COLO829 (cell line): ENCODE data around the gene NOS1AP.
"Not testable (repeated sequence)": the region's sequence is repeated elsewhere in the genome, so short reads cannot be mapped to it uniquely, and the experiment has no call there.

Experiments
- DNase-seq: peaks from one replicate; pipeline ENCODE4 v3.0.0; 2012; ENCODE audit warnings: low spot score

The NOS1AP gene

DNA sequence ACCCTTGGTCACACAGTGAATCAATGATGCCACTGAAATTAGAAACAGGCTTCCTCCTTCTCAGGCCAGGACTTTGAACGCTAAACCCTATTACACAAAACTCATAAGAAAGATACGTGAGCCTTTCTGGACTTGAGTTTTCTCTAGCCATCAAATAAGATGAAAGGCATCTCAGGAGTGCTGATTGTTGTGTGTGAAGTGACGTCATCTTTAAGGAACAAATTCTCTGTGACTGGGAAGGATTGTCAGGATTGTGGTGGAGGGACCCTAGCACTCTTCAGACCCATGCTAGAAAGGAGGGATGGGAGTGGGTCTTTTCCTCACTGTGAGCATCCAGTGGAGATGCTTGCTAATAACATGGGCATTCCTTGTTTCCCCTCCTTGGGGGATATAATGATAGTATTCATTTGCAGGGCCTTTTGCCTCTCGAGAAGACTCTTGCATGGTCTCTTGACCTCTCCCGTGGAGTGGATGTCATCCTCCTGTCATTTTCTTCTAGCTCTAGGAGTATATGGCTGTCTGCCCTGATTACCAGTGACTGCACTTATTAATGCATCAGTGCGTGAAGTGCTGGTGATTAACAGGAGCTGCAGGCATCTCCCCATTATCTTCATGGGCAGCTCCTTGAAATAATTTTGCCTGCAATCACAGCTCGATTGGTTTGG, 267.3 kb downstream of the NOS1AP start:
- no peak for DNase-seq

DNA sequence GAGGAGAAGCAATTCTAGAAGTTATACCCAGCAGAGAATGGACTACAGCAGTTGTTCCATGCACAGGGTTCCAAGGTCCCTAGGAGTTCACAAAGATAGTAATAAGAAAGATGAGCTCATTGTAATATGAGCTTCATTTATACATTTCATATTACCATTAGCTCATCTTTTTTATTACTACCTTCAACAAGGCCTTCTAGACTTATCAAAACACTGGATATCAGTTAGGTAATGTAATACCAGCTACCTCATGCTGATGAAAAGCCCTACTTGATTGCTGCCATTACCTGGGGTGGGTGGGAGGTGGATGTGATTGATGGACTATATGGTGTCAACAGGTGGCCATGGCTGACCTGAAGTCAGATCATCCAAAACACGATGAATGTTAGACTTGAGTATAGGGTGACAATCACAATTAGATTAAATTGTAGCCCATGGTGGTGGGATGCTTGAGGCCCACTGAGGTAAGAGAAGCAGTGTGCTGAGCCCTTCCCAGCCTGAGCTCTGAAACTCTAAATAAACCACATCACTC, 273.0 kb downstream of the NOS1AP start:
- DNase-seq, result no peak

DNA sequence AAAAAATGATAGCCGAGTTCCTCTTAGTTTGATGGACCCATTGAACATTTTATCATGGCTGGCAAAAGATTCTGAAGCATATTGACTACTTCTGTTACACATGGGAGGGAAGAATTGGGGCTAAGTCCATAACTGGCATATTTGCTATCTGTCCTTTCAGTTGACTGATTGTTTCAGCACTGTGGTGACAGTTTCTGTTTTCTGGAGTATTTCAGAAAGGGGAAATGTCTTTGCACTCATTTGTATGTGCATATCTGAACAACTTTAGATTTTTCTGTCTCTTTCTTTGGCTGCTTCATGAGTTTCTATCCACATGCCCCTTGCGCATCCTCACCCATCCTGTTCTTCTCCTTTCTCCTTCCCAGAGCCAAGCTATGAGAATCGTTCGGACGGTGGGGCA, 274.0 kb downstream of the NOS1AP start:
- no peak for DNase-seq

DNA sequence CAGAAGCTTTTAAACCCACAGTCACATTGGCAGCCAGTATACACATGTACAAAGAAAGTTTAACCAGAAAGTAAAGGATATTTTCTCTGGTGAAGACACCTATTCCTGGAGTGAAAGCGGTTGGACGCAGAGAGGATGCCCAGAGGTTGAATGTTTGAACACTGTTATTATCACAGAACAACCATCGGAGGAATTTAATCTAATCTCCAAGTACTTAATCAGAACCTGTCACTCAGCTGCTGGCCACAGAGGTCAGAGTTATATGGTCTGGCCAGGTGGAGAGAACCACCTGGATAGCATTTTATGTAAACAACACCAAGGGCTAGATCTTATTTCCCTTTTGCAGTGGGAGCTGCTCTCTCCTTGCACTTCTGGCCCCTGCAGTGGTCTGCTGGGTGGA, 277.8 kb downstream of the NOS1AP start:
- no peak for DNase-seq

DNA sequence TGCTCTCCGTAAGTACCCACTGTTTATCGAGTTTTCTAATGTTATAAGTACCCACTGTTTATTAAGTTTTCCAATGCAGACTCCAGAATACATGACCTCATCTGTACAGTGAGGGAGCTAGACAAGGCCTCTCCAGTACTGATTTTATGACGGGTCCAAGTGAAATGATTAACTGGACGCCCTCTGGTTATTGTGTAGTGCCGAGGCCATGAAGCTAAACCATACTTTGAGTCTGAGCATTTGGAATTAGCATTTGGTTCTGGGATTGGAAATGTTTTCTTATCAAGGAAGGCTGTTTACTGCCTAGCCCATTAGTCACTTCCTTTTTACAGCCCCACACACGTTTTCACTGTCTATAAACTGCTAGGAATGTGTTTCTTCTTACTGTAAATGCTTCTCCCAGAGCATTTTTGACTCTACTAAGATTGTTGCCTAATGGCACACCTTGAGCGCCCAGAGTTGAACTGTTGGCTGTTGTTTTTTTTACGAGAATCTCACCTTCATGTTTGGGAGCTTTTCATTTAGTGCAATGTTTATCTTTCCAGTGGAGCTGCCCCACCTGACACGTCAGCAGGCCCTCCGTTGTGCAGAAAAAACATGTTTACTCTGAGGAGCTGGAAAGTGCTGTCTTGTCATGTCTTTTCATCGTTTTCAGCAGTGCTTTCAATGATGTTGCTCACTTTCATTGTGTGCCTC, 280.3 kb downstream of the NOS1AP start:
- peak; percentile 91 for DNase-seq

DNA sequence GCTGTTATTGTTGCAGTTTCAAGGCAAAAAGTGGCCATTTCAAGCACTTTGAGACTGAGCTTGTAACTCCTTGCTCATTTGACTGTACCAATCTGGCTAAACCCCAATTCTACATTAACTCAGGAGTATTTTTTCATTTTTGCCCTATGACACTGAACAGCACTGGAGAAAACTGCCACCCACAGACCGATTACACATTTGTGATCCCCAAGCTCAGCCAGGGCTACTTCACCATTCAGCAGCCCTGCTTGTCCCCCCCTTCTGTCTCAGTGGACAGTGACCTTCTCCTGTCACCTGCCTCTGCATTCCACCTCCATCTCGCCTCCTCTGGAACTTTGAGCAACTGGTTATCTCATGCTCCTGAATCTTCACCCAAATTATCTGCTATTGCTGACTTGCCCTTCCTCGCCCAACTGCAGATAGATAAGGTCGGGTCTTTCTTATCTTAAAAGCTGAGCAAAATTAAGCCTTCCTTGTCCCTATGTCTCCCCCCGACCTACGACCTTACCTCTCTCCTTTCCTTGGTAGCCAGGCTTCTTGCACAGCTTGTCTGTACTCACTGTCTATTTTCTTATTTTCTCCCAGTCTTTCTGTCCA, 281.9 kb downstream of the NOS1AP start:
- DNase-seq, result no peak

DNA sequence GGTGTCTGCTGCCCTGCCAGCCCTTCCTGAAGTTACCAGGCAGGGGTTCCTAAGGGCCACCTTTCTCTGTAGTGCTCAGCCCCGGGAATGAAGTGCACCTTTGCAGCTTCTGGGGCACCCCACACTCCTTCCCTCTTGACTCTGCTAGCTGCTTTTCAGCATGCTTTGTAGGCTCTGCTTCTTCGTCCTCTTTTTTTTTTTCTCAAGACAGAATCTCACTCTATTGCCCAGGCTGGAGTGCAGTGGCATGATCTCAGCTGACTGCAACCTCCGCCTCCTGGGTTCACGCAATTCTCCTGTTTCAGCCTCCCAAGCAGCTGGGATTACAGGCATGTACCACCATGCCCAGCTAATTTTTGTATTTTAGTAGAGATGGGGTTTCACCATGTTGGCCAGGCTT, 282.4 kb downstream of the NOS1AP start:
- not testable (repeated sequence) for DNase-seq

DNA sequence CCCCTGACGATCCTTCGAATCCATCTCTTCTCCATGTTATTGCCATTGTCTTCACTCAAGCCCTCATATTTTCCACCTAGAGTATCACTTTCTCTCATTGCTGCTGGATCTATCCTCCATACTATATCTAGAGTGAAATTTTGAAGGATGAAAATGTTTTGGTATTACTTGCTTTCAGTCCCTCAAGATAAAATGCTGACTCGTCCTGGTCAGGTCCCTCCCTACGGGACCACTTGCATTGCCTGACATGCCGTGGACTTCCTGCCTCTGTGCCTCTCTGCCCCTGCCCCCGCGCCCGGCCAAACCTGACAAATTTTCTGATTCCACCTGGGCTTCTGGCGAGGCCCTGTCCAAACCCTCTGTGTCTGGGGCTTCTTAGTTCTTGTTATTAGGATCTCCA, 283.6 kb downstream of the NOS1AP start:
- no peak for DNase-seq

DNA sequence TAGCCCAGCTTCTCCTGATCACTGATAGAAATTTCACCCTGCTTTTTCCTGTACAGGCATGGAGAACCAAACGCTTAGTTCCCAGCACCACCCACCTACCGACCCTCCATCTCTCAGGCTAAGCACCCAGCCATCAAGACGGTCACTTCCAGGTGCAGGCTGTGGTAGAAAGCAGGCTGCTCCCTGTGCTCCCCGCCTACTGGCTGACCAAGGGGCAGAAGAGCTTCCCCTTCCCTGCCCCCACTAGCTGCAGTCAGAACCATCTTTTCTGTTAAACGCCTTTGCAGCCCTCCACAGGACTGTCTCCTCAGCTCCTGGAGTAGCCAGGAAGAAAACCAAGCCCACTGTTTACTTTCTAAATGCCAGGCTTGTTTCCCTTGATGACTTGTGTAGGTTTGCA, 284.2 kb downstream of the NOS1AP start:
- no peak for DNase-seq

DNA sequence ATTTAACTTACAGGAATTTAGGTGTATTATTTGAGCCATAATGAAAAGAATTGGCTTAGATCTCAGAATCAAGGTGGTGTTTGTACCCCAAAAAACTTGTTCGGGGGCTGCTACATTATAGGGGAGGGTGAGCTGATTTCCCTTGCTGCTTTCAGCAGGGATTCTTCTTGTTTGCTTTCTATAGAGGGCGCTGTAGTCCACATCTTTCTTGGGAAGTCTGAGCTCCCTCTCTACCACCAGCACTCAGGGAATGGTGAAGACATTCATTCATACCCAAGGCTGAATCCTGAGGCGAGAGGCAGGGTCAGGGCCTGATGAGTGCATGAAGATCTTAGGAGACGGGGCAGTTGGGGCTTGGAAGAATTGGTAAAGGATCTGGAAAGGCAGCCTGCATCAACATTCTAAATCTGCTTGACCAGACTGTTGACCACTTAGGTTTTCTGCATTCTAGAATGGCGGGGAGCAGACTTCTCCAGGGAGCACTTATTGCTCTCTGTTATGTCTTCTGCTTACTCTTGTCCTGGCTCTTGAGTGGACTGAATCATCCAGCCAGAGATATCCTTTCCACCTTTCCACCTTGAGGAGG, 288.3 kb downstream of the NOS1AP start:
- DNase-seq, result no peak

DNA sequence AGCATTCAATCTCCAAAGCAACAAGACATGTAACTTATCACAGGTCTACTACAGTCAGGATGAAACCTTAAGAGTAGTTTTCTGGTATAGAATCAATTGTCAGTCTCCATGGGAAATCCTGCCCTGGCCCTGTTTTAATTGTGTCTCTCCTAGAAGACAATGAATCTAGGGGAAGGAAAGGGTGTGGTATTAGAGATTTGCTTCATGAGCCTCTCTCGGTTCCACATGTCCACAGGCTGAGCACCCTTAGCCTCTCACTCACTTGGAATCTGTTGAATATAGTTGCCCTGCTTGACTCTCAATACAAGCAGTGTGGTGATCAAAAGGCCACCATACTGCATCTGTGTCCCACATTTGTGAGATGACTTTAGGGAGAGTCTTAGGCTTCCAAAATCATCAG, 289.4 kb downstream of the NOS1AP start:
- no peak for DNase-seq

DNA sequence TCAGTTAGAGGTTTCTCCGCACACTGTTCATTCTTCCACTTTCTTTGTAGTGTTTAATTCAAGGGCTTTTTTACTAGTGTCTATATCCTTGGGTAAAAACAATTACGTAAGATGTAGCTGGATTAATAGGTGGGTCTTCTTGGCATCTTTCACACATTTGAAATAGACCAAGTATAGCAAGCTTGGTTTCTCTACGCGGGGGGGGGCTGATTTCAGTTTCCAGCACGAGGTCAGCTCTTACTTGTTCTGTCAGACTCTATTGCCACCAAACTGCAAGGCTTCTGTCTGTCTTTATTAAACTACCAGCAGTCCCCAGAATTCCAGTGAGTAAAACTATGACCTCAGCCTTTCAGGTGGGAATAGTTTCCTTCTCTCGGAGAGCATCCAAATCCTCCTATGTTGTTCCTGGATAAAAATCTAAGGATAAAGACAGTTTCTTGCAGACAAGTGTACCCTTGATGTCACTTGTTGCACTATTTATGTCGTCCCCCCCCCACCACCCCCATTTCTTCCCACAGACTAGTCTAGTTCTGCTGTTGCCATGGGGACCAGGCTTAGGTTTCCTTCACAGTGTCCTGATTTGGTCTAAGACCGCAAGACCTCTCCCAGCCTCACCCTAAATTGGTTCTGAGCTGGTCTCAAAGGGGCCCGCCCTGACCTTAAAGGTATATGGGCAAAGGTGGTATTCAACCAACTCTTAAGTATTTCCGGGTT, 290.2 kb downstream of the NOS1AP start:
- no peak for DNase-seq

DNA sequence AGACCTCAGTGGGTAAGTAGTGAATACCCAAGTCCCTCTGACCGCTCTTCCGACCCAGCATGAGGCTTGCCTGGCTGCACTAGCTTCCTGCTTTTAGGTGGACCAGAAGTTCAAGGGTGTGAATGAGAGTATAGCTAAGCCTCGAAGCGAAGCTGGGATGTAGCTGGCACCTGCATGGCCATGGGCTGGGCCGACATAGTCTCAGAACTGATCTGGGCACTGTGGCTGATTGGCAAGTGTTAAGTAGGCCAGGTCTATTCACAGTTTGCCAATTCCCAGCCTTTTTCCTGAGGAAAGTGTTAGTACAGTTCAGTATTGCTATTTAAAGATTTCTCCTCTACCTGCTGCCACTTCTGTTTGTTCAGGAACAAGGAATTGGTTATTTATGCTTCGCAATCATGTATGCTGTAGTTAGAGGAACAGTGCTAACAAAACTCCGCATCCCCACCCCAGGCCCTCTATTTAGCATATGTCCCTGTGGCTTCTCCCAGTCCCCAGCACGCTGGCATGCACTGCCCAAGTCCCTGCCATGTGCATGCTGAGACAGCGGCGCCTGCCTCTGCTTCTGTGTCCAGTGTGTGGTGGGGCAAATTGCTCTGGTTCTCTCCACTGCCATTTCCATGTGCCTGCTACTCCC, 290.9 kb downstream of the NOS1AP start:
- DNase-seq, result no peak

DNA sequence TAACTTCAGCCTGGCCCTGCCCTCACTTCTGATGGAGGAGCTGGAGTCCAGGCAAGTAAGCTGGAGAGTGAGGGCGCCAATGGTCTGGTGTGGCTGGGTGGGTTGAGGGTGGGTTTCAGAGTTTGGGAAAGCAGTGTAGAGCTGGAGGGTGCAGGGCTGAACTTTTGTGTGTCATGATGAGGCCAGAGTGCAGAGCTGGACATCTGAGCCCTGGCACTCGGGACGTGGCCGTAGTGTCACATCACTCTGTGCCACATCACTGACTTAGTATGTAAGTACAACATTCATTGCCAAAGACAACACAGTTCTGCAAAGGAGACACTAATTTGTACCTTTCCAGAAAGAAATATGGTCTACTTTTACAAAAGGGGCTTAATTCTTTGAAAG, 291.4 kb downstream of the NOS1AP start:
- no peak for DNase-seq

DNA sequence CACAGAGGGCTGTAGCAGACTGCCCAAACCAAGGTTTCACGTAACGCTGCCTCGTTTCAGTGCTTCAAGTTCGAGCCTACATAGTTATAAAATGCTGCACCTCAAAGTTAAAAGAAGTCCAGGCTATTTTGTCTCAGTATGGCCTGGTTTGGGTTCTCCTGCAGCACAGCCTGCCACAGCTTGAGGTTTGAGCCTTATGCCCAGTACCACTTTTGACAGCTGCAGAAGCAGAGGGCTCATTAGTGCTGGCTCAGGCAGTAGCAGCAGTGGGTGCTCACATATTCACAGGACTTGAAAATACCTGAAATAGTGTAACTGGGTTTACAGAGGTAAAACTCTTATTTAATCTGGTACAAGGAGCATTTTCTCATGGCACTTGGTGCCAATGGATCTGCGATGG, 291.9 kb downstream of the NOS1AP start:
- no peak for DNase-seq

DNA sequence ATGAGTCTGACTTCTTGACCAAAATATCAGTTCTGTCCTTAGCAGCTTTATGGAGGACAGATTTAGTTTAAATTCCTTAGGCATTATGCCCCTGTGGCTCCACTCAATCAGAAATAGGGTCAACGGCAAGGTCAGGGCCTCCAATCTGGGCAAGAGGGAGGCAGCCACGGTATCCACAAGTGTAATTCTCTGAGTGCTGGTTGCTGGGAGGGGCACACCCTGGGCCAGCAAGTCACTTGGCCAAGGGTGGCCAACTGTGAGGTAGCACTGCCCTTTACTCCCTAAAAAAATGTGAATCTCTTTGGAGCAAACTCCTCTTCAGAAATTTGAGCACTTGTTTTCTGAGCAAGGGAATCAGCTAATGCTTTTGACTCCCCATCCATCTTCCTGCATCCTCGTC, 294.3 kb downstream of the NOS1AP start:
- DNase-seq, result no peak

DNA sequence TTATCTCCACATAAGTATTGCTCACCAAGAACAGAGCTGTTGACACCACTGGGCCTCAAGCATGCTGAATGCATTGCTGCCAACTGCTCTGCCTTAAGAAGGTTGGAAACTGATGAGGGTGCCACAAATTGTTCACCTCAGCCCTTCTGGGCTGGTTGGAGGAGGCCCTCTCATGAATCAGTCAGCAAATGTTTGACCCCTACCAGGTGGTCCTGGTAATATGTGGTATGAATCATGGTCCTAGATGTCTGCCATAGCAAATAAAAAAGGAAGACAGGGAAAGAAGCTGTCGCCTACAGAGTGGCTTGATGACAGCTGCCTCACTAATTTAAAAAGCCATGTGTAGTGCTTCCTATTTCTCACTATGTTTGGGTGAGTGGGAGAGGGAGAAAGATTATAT, 295.0 kb downstream of the NOS1AP start:
- DNase-seq, result no peak

DNA sequence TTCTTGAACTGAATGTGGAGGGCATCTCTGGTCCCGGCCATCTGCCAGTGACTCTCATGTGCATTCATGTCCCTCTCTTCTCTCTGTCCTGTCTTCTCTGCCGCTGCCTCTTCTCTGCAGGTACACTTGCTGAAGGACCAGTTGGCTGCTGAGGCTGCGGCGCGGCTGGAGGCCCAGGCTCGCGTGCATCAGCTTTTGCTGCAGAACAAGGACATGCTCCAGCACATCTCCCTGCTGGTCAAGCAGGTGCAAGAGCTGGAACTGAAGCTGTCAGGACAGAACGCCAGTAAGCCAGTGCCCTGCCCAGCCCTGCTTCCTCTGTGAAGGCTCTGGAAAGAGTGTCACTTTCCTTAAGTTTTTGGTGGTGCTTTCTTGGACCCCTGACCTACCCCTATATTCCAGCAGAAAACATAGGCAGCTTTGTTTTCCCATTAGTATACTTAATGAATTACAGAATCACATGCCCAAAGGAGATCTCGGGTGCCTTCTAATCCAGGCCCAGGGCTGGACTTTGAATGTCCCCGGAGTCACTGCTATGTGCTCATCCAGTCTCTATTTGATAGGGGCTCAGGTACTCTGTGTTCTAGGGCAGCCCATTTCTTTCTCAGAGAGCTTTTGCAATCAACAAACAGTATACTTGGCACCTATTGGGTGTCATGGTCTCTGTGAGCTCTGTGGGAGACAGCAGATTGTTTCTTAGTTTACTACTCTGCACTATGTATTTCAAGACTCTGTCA, 296.0 kb downstream of the NOS1AP start:
- no peak for DNase-seq

DNA sequence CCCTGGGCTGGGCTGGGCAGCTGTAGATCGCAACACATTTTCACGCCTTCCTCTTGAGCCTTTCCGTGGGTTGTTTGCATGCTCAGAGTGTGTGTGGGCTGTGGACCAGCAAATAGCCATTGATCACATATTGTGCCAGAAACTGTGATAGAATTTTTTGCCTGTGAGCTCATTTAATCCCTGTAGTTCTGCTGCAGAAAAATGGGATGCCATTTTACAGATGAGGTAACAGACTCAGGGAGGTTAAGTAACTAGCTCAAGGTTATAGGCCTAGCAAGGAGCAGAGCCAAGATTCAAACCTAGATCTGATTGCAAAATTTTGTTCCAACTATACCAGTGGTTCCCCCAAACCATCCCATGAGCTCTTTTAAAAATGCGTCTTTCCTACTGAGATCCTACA, 296.7 kb downstream of the NOS1AP start:
- DNase-seq, result no peak

DNA sequence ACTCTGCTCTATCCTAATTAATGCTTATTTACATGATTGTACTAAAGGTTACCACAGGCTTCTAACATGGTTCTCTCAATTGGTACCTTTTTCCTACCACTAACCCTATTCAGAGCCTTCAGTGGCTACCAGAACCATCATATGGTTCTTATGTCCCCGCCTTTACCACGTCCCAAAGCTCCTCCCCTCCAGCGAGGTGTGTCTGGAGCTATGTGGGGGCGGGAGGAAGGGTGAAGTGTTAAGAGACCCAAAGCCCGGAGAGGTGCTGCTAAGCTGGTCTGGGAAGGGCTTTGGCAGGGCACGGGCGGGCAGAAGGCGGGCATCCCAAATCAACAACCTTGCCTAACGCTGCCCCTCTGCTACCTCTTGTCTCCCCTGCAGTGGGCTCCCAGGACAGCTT, 297.2 kb downstream of the NOS1AP start:
- DNase-seq, result peak; percentile 28

DNA sequence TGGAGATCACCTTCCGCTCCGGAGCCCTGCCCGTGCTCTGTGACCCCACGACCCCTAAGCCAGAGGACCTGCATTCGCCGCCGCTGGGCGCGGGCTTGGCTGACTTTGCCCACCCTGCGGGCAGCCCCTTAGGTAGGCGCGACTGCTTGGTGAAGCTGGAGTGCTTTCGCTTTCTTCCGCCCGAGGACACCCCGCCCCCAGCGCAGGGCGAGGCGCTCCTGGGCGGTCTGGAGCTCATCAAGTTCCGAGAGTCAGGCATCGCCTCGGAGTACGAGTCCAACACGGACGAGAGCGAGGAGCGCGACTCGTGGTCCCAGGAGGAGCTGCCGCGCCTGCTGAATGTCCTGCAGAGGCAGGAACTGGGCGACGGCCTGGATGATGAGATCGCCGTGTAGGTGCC, 297.6 kb downstream of the NOS1AP start:
- DNase-seq, result peak; percentile 17
